Inflammatory macrophage (primary cell): Measurements from ENCODE around the gene DNAAF5.

Source experiments
- DNase-seq, 2 donors: peaks; one replicate each; pipeline ENCODE4 v3.0.0-alpha.2; 2020 to 2022

Gene DNAAF5

GRCh38 chr7:707296-708000 is 19.1 kb upstream of the DNAAF5 start:
- DNase-seq = no peak

GRCh38 chr7:710161-710560 is 16.3 kb upstream of the DNAAF5 start:
- DNase-seq = no peak

- no peak for DNase-seq
Observed at GRCh38 chr7:711093-711921, 15.2 kb upstream of the DNAAF5 start.

GRCh38 chr7:711922-712380 is 14.5 kb upstream of the DNAAF5 start:
- no peak for DNase-seq

- no peak for DNase-seq
Observed at GRCh38 chr7:712381-713138, 13.9 kb upstream of the DNAAF5 start.

- no peak for DNase-seq
Observed at GRCh38 chr7:713139-713457, 13.4 kb upstream of the DNAAF5 start.

- DNase-seq = no peak
Observed at GRCh38 chr7:713488-714230, 12.8 kb upstream of the DNAAF5 start.

- DNase-seq = no peak
Observed at GRCh38 chr7:714251-714671, 12.2 kb upstream of the DNAAF5 start.

- no peak for DNase-seq
Observed at GRCh38 chr7:716222-716621, 10.3 kb upstream of the DNAAF5 start.

DNA sequence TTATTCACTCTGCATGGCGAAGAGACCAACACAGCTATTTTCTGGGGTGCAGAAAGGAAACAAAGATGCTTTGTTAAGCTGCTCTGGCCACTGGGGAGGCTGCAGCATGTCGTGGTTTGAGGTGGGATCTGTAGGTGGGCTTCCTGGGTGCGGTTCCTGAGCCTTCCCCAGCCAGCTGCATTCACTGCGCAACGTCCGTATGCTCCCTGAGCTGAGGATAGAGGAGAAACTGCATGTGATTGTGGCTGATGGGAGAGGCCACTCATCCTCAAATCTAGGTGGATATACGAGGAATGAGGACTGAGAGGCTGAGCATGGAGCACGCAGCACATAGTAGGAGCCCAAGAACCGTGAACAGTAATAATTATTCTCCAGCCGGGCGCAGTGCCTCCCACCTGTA is 9.9 kb upstream of the DNAAF5 start:
- no peak for DNase-seq

DNA sequence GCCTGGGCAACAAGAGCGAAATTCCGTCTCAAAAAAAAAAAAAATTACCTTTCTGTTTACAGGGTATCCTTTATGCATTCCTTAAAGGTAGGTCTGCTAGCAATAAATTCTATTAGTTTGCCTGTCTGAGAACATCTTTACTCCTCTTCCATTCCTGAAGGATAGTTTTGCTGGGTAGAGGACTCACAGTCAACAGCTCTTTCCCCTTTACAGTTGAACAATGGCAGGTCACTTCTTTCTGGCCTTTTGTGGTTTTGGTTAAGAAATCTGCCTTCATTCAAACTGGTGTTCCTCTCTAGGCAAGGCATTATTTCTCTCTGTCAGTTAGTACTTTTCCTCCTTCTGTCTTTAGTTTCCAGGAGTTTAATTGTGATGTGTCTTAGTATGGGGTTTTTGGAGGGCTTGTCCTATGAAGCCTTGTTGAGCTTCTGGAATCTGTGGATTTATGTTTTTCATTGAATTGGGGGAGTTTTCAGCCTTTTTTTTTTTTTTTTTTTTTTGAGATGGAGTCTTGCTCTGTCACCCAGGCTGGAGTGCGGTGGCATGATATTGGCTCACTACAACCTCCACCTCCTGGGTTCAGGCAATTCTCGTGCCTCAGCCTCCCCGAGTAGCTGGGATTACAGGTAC is 4.8 kb upstream of the DNAAF5 start:
- DNase-seq = peak; percentile 8

GRCh38 chr7:723541-723940 is 3.0 kb upstream of the DNAAF5 start:
- DNase-seq = no peak

DNA sequence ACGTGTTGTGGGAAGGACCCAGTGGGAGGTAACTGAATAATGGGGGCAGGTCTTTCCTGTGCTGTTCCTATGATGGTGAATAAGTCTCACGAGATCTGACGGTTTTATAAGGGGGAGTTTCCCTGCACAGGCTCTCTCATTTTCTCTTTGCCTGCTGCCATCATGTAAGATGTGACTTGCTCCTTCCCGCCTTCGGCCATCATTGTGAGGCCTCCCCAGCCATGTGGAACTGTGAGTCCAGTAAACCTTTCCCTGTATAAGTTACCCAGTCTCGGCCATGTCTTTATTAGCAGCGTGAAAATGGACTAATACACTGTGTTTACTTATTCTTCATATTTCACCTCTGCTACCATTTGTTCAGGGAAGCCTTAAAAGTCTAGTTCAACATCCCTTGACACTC is 2.2 kb upstream of the DNAAF5 start:
- DNase-seq = no peak

DNA sequence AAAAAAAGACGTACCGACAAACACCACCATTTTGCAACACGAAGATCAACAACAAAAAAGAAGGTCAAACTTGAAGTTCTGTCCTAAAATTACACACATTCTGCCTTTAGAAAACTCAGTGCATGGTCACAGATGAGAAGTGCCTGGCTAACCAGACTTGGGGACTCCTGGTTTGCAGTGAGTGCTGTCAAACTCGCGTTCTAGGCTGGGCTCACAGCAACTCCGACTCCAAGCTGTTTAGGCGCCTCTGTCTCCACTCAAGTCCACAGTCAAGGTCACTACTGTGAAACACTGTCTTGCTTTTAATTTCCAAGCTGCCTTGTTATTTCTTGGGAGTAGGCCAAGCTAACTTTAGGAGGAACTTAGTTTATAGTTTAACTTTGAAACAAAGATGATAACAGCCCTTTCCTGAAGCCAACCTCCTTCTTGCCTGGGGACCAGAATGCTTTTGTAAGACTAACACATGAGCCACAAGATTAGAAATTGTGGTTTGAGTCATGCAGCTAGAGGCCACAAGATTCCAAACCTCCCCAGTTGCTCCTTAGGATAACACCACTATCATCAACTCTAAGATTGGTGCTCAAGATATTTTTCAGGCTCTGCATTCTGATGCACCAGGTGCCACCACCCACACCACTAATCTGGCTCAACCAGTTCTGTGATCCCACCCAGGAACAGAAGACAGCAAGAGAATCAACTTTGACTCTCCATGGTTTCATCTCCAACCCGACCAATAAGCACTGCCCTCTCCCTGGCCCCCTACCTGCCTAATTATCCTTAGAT is 1.1 kb upstream of the DNAAF5 start:
- DNase-seq = peak in 1 of 2 donors; percentile 4

DNA sequence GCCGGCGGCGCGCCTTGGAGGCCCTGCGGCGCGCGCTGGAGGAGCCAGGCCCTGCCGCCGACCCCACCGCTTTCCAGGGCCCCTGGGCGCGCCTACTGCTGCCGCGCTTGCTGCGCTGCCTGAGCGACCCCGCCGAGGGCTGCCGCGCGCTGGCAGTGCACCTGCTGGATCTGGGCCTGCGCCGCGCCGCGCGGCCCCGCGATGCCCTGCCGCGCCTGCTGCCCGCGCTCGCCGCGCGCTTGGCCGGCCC is 280 bp downstream of the DNAAF5 start:
- DNase-seq = no peak

DNA sequence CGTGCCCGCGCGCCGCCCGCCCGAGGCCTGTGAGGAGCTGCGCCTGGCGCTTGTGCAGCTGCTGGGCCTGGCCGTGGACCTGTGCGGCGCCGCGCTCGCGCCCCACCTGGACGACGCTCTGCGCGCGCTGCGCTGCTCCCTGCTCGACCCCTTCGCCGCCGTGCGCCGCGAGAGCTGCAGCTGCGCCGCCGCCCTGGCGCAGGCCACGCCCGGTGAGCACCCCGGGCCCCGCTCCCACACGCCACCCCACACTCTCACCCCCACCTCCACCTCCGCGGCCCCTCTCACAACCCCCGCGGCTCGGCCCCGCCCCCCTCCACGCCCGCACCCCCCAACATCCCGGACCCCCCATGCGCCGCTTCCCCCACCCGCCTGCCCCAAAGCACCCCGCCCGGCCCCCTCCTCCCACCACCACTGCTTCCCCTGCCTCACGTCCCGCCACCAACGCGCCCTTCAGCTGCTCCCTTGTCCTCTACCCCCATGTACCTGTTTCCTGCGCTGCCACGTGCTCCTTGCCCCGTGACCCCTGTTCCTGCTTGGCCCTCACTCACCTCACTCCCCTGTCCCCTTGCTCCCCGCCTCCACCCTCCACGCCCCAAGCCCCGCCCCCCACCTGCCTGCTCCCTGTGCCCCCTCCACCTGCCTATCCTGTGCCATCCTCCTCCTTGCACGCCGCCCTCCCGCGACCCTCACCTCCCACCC is 756 bp downstream of the DNAAF5 start, which contains the start of gene PRKAR1B:
PRKAR1B (minus strand) TSS at position 178 of the 702 bp plus-strand sequence. CDS start 15,776 bp downstream, outside the sequence.
- peak in 1 of 2 donors; percentile 12 for DNase-seq

DNA sequence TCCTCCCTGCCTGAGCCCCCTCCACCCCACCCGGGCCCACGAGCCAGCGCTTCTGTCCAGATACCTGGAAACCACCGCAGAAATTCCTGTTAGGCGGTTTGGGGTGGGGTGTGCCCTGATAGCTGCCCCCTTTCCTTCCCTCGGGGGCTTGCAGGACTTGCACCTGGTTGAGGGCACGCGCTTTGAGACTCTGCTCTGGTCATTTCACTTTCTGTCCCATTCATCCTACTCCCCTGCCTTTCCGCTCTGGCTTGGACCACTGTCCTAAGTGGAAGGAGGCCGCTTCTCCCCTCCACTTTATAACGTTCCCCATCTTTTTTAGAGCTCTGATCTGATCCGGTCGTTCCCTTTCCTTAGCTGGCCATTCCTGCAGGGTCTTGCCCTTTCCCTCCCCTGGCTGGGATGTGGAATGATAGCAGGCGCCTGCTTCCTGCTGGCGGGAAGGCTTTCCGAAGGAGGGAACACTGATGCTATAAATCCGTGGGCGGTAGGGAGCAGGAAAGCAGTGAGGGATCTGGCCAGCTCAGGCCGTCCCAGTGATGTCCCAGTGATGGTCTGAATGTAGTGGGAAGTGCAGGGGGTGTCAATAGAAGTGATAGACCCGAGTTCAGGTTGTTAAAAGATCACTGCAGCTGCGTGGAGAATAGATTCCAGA is 1.4 kb downstream of the DNAAF5 start:
- DNase-seq = no peak

- no peak for DNase-seq
Observed at GRCh38 chr7:728602-729001, 2.1 kb downstream of the DNAAF5 start.

DNA sequence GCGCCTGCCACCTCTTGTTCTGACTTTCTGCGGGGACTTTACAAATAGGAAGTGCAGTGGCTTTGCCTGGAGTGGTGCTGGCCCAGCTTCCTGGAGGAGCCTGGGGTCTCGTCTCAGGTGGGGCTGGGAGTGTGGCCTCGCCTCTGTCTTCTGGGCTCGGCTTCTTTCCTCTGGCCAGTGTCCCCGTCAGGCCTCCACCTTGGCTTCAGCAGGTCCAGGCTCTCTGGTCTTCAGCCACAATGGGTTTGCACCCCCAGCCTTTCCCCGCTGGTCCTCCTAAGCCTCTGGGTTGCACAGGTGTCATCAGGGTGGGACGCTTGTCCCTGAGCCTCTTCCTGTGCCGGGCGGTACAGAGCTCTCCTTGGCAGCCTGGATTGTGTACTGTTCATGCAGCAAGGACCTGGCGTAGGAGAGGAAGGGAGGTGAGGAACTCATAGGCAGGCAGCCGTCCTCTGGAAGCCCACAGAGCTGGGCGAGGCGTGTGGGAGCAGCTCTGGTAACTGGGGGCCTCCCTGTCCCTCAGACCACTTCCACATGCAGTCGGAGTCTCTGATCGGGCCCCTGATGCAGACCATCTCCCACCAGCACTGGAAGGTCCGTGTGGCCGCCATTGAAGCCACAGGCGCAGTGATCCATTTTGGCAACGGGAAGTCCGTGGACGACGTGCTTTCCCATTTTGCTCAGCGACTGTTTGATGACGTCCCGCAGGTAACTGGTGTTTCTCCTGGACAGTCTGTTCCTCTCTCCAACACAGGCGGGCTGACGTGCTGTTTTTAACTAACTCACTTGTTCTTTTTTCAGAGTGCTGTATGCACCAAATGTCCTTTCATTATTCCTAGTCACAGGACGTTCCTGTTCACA is 2.9 kb downstream of the DNAAF5 start:
- DNase-seq = no peak
